ENCODE measurements around the gene PIEZO1.

- no peak for TF ChIP-seq CBFB (IDR thresholded peaks at IDR 0.05; ENCODE audit: low read depth)
- TF ChIP-seq RAD21 (IDR thresholded peaks at IDR 0.05; ENCODE audit: insufficient read depth, low read depth, low read length): no peak
- no peak for TF ChIP-seq E2F8 (IDR thresholded peaks at IDR 0.05; ENCODE audit: low read depth, partially characterized antibody)
- TF ChIP-seq MEF2A (IDR thresholded peaks at IDR 0.05; ENCODE audit: insufficient read depth, low read depth, low read length): no peak
Measured at GRCh38 chr16:88725609-88726407, 59.2 kb downstream of the PIEZO1 start.

Measured in GM12878 (cell line).